ENCODE measurements around the gene LCP2. TPM values are rescaled to one million over a fixed set of nuclear protein-coding genes. Genes with fewer than 3 reads are reported as not detected.

The LCP2 gene
- total and polyA plus RNA-seq, 2 of the 8 experiments (the other 6 are each of a cell fraction or from before 2014, with no cell fraction given): 0.26 to 0.33 TPM

DNA sequence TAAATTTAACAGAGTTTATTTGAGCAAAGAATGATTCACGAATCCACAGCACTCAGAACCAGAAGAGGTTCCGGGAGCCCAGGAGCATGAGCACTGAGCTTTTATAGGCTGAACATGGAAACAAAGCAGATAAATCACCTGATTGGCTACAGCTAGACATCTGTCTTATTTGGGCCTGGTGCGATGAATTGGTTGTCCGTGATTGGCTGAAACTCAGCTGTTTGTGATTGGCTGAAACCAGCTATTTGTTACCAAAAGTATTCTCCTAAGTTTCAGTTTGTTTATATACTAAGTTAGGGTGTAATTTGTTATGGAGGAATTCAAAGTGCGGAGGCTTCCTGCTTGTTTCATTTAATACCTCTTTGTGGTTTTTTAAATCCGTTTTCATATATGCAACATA lies 15.8 kb upstream of the LCP2 start (continued):
- TF ChIP-seq, protein P1, sequence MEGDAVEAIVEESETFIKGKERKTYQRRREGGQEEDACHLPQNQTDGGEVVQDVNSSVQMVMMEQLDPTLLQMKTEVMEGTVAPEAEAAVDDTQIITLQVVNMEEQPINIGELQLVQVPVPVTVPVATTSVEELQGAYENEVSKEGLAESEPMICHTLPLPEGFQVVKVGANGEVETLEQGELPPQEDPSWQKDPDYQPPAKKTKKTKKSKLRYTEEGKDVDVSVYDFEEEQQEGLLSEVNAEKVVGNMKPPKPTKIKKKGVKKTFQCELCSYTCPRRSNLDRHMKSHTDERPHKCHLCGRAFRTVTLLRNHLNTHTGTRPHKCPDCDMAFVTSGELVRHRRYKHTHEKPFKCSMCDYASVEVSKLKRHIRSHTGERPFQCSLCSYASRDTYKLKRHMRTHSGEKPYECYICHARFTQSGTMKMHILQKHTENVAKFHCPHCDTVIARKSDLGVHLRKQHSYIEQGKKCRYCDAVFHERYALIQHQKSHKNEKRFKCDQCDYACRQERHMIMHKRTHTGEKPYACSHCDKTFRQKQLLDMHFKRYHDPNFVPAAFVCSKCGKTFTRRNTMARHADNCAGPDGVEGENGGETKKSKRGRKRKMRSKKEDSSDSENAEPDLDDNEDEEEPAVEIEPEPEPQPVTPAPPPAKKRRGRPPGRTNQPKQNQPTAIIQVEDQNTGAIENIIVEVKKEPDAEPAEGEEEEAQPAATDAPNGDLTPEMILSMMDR (IDR thresholded peaks at IDR 0.05; ENCODE audit: control extremely low read depth in 1 of 3, insufficient read depth in 1 of 3, low read depth in 1 of 3, low read length in 3 of 3): no peak
- TF ChIP-seq POLR2AphosphoS5 (IDR thresholded peaks at IDR 0.05; ENCODE audit: low read depth, low read length): no peak
- no peak for TF ChIP-seq PHF8 (conservative IDR thresholded peaks at IDR 0.05; ENCODE audit: low read depth, low read length)
- TF ChIP-seq EGR1 (IDR thresholded peaks at IDR 0.05; ENCODE audit: borderline replicate concordance, low read depth, low read length): no peak
- TF ChIP-seq CEBPB (IDR thresholded peaks at IDR 0.05; ENCODE audit: low read depth, low read length): no peak
- TF ChIP-seq TCF12 (IDR thresholded peaks at IDR 0.05; ENCODE audit: low read depth, low read length): no peak
- TF ChIP-seq, protein P2, sequence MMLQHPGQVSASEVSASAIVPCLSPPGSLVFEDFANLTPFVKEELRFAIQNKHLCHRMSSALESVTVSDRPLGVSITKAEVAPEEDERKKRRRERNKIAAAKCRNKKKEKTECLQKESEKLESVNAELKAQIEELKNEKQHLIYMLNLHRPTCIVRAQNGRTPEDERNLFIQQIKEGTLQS (IDR thresholded peaks at IDR 0.05; ENCODE audit: insufficient read depth, low read depth, low read length): no peak
- TF ChIP-seq, protein P3, sequence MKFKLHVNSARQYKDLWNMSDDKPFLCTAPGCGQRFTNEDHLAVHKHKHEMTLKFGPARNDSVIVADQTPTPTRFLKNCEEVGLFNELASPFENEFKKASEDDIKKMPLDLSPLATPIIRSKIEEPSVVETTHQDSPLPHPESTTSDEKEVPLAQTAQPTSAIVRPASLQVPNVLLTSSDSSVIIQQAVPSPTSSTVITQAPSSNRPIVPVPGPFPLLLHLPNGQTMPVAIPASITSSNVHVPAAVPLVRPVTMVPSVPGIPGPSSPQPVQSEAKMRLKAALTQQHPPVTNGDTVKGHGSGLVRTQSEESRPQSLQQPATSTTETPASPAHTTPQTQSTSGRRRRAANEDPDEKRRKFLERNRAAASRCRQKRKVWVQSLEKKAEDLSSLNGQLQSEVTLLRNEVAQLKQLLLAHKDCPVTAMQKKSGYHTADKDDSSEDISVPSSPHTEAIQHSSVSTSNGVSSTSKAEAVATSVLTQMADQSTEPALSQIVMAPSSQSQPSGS (IDR thresholded peaks at IDR 0.05; ENCODE audit: low read length): no peak

All from H1 (cell line).